ENCODE measurements around the gene GLTPD2.

Gene GLTPD2

GRCh38 chr17:4750606-4751005 is 38.2 kb upstream of the GLTPD2 start:
- H3K9me3 ChIP-seq (ENCODE audit: control insufficient read depth, insufficient read depth, low read length) = no peaks in the 10 kb centered on the region
- H3K79me2 ChIP-seq (ENCODE audit: control insufficient read depth, low read length) = no peaks in the 10 kb centered on the region
- H3K36me3 ChIP-seq (ENCODE audit: control insufficient read depth, low read length) = no peaks in the 10 kb centered on the region
- H3K9me2 ChIP-seq (replicated peaks; ENCODE audit: control insufficient read depth, low read length) = no peaks in the 10 kb centered on the region
- H3K4me2 ChIP-seq (ENCODE audit: low read length) = no peak overlapping the region
- H3K4me1 ChIP-seq (ENCODE audit: control insufficient read depth, low read length) = peaks cover 11% of the 10 kb centered on the region
- no peaks in the 10 kb centered on the region for H4K20me1 ChIP-seq (ENCODE audit: control insufficient read depth, insufficient read depth, low read depth, low read length)
- TF ChIP-seq EZH2phosphoT487 (IDR thresholded peaks at IDR 0.05; ENCODE audit: borderline replicate concordance, low read length) = no peak
- no peak for TF ChIP-seq CTCF (IDR thresholded peaks at IDR 0.05; ENCODE audit: low read depth, low read length, poor library complexity, severe bottlenecking)
- H3K27ac ChIP-seq (ENCODE audit: low read depth, low read length) = no peak overlapping the region
- H3K27me3 ChIP-seq (ENCODE audit: control insufficient read depth, low read length) = peaks cover 24% of the 10 kb centered on the region
- H3F3A ChIP-seq (ENCODE audit: control insufficient read depth, insufficient read depth) = no peaks in the 10 kb centered on the region
- no peak overlapping the region for H3K4me3 ChIP-seq (ENCODE audit: low read length)

- Histone ChIP-seq H4K20me1 (ENCODE audit: control insufficient read depth, insufficient read depth, low read depth, low read length) (no peaks in the 10 kb centered on the region), H3F3A (ENCODE audit: control insufficient read depth, insufficient read depth) (no peaks in the 10 kb centered on the region), H3K36me3 (ENCODE audit: control insufficient read depth, low read length) (no peaks in the 10 kb centered on the region), H3K9me2 (replicated peaks; ENCODE audit: control insufficient read depth, low read length) (no peaks in the 10 kb centered on the region), H3K4me1 (ENCODE audit: control insufficient read depth, low read length) (peaks cover 11% of the 10 kb centered on the region), H3K9me3 (ENCODE audit: control insufficient read depth, insufficient read depth, low read length) (no peaks in the 10 kb centered on the region), H3K27me3 (ENCODE audit: control insufficient read depth, low read length) (peaks cover 33% of the 10 kb centered on the region), H3K79me2 (ENCODE audit: control insufficient read depth, low read length) (no peaks in the 10 kb centered on the region), H3K27ac (ENCODE audit: low read depth, low read length) (no peak overlapping the region), H3K4me2 (ENCODE audit: low read length) (no peak overlapping the region), H3K4me3 (ENCODE audit: low read length) (no peak overlapping the region)
- TF ChIP-seq EZH2phosphoT487 (IDR thresholded peaks at IDR 0.05; ENCODE audit: borderline replicate concordance, low read length) = no peak
Measured at GRCh38 chr17:4751932-4752331, 36.8 kb upstream of the GLTPD2 start.

- Histone ChIP-seq H3F3A (ENCODE audit: control insufficient read depth, insufficient read depth) (no peaks in the 10 kb centered on the region), H3K79me2 (ENCODE audit: control insufficient read depth, low read length) (no peaks in the 10 kb centered on the region), H3K27me3 (ENCODE audit: control insufficient read depth, low read length) (peaks cover 31% of the 10 kb centered on the region), H3K4me3 (ENCODE audit: low read length) (no peak overlapping the region), H3K9me3 (ENCODE audit: control insufficient read depth, insufficient read depth, low read length) (no peaks in the 10 kb centered on the region), H3K36me3 (ENCODE audit: control insufficient read depth, low read length) (no peaks in the 10 kb centered on the region), H3K4me2 (ENCODE audit: low read length) (no peak overlapping the region), H3K9me2 (replicated peaks; ENCODE audit: control insufficient read depth, low read length) (no peaks in the 10 kb centered on the region), H3K4me1 (ENCODE audit: control insufficient read depth, low read length) (peaks cover 3% of the 10 kb centered on the region), H3K27ac (ENCODE audit: low read depth, low read length) (no peak overlapping the region), H4K20me1 (ENCODE audit: control insufficient read depth, insufficient read depth, low read depth, low read length) (no peaks in the 10 kb centered on the region)
- no peak for TF ChIP-seq EZH2phosphoT487 (IDR thresholded peaks at IDR 0.05; ENCODE audit: borderline replicate concordance, low read length)
- TF ChIP-seq CTCF (IDR thresholded peaks at IDR 0.05; ENCODE audit: low read depth, low read length, poor library complexity, severe bottlenecking) = no peak
Measured at GRCh38 chr17:4753392-4753791, 35.4 kb upstream of the GLTPD2 start.

GRCh38 chr17:4759776-4760236 is 29.0 kb upstream of the GLTPD2 start:
- Histone ChIP-seq H3K27me3 (ENCODE audit: control insufficient read depth, low read length) (peaks cover 16% of the 10 kb centered on the region; the same call in 1 of the 2 replicates), H3K9me2 (replicated peaks; ENCODE audit: control insufficient read depth, low read length) (no peaks in the 10 kb centered on the region), H3K9me3 (ENCODE audit: control insufficient read depth, insufficient read depth, low read length) (no peaks in the 10 kb centered on the region), H3K27ac (ENCODE audit: low read depth, low read length) (no peak overlapping the region), H3K4me3 (ENCODE audit: low read length) (no peak overlapping the region), H3K79me2 (ENCODE audit: control insufficient read depth, low read length) (no peaks in the 10 kb centered on the region), H3F3A (ENCODE audit: control insufficient read depth, insufficient read depth) (no peaks in the 10 kb centered on the region), H4K20me1 (ENCODE audit: control insufficient read depth, insufficient read depth, low read depth, low read length) (no peaks in the 10 kb centered on the region), H3K4me2 (ENCODE audit: low read length) (no peak overlapping the region), H3K36me3 (ENCODE audit: control insufficient read depth, low read length) (no peaks in the 10 kb centered on the region), H3K4me1 (ENCODE audit: control insufficient read depth, low read length) (peaks cover 7% of the 10 kb centered on the region)
- TF ChIP-seq CTCF (IDR thresholded peaks at IDR 0.05; ENCODE audit: low read depth, low read length, poor library complexity, severe bottlenecking) = no peak
- TF ChIP-seq EZH2phosphoT487 (IDR thresholded peaks at IDR 0.05; ENCODE audit: borderline replicate concordance, low read length) = no peak
